Putamen (tissue), 1 donor: ENCODE data around the gene SRRM1.
"Not testable (repeated sequence)": the region's sequence is repeated elsewhere in the genome, so short reads cannot be mapped to it uniquely, and the experiment has no call there.

Source experiments
- DNase-seq: peaks from one replicate; pipeline ENCODE4 v3.0.0-alpha.2; 2016; ENCODE audit warnings: low spot score

Gene SRRM1

GRCh38 chr1:24643363-24644099, 429 bp downstream of the SRRM1 start:
- peak; percentile 19 for DNase-seq

GRCh38 chr1:24644100-24644384, 940 bp downstream of the SRRM1 start:
- DNase-seq = no peak

- no peak for DNase-seq
Observed at GRCh38 chr1:24648919-24649318, 5.8 kb downstream of the SRRM1 start.

- no peak for DNase-seq
Observed at GRCh38 chr1:24652382-24652781, 9.3 kb downstream of the SRRM1 start.

- no peak for DNase-seq
Observed at GRCh38 chr1:24654010-24654409, 10.9 kb downstream of the SRRM1 start.

GRCh38 chr1:24656046-24656445, 12.9 kb downstream of the SRRM1 start:
- no peak for DNase-seq

GRCh38 chr1:24657781-24658180, 14.7 kb downstream of the SRRM1 start:
- DNase-seq = no peak

- DNase-seq = no peak
Observed at GRCh38 chr1:24659166-24659904, 16.2 kb downstream of the SRRM1 start.

- DNase-seq = no peak
Observed at GRCh38 chr1:24659993-24660665, 17.0 kb downstream of the SRRM1 start.

GRCh38 chr1:24664507-24665033, 21.5 kb downstream of the SRRM1 start:
- no peak for DNase-seq

GRCh38 chr1:24666794-24667193, 23.7 kb downstream of the SRRM1 start:
- DNase-seq = no peak

- not testable (repeated sequence) for DNase-seq
Observed at GRCh38 chr1:24671372-24671771, 28.3 kb downstream of the SRRM1 start.

- not testable (repeated sequence) for DNase-seq
Observed at GRCh38 chr1:24672686-24673085, 29.6 kb downstream of the SRRM1 start.

GRCh38 chr1:24673341-24673740, 30.2 kb downstream of the SRRM1 start:
- DNase-seq = no peak

GRCh38 chr1:24678421-24678820, 35.3 kb downstream of the SRRM1 start:
- not testable (repeated sequence) for DNase-seq

- no peak for DNase-seq
Observed at GRCh38 chr1:24679725-24680124, 36.6 kb downstream of the SRRM1 start.

GRCh38 chr1:24683713-24684162, 40.6 kb downstream of the SRRM1 start:
- no peak for DNase-seq

- no peak for DNase-seq
Observed at GRCh38 chr1:24688033-24688432, 44.9 kb downstream of the SRRM1 start.

GRCh38 chr1:24688621-24689195, 45.6 kb downstream of the SRRM1 start:
- DNase-seq = peak; percentile 76

- DNase-seq = no peak
Observed at GRCh38 chr1:24691051-24691450, 47.9 kb downstream of the SRRM1 start.

GRCh38 chr1:24692351-24692980, 49.4 kb downstream of the SRRM1 start:
- DNase-seq = no peak

GRCh38 chr1:24693827-24694379, 50.8 kb downstream of the SRRM1 start:
- DNase-seq = no peak
